Suprapubic skin (tissue), 4 donors: ENCODE data around the gene PDIA2.

ENCODE experiments used
- POLR2A ChIP-seq, 2 donors: fragments of 450-650 bp; IDR thresholded peaks; one replicate each; pipeline ENCODE4 v1.6.1; 2017; ENCODE audit warnings: antibody characterized with exemption in 2 of 2, mild to moderate bottlenecking in 2 of 2, moderate library complexity in 2 of 2
- POLR2AphosphoS5 ChIP-seq, 3 donors: sonication (generic); formaldehyde crosslinking; IDR thresholded peaks; one replicate each; pipeline ENCODE4 v1.6.1; 2017; ENCODE audit warnings: antibody characterized with exemption in 3 of 3
- TF ChIP-seq, protein P1 (sequence below), 2 donors: fragments of 200-600 bp in 1 of 2; fragments of 450-650 bp in 1 of 2; sonication (generic) in 1 of 2; IDR thresholded peaks; one replicate each; pipeline ENCODE4 v1.5.1; 2016 to 2019; ENCODE audit warnings: antibody characterized with exemption in 2 of 2, mild to moderate bottlenecking in 1 of 2, moderate library complexity in 1 of 2

DNA sequence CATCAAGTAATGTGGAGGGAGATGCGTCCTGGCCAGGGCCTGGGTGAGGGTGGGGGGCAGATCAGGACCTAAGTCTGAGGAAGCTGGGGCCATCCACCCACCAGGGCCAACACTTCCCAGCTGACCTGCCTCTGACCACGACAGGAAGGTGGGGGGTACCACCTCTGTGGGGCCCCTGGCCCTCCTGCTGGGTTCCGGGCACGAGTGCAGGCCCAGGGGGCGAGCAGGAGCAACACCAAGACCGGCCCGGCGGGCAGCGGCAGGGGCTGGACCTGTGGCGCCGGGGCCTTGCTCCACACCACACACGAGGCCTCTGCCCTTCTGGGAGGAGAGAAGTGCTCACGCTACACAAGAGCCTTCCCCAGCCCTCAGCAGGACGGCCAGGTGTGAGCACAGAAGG lies 13.3 kb downstream of the PDIA2 start:
- no peak for TF ChIP-seq POLR2A (IDR thresholded peaks at IDR 0.05)
- TF ChIP-seq, protein P1, sequence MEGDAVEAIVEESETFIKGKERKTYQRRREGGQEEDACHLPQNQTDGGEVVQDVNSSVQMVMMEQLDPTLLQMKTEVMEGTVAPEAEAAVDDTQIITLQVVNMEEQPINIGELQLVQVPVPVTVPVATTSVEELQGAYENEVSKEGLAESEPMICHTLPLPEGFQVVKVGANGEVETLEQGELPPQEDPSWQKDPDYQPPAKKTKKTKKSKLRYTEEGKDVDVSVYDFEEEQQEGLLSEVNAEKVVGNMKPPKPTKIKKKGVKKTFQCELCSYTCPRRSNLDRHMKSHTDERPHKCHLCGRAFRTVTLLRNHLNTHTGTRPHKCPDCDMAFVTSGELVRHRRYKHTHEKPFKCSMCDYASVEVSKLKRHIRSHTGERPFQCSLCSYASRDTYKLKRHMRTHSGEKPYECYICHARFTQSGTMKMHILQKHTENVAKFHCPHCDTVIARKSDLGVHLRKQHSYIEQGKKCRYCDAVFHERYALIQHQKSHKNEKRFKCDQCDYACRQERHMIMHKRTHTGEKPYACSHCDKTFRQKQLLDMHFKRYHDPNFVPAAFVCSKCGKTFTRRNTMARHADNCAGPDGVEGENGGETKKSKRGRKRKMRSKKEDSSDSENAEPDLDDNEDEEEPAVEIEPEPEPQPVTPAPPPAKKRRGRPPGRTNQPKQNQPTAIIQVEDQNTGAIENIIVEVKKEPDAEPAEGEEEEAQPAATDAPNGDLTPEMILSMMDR (IDR thresholded peaks at IDR 0.05) = no peak
- TF ChIP-seq POLR2AphosphoS5 (IDR thresholded peaks at IDR 0.05) = no peak
